ENCODE data around the gene GBGT1.

DNA sequence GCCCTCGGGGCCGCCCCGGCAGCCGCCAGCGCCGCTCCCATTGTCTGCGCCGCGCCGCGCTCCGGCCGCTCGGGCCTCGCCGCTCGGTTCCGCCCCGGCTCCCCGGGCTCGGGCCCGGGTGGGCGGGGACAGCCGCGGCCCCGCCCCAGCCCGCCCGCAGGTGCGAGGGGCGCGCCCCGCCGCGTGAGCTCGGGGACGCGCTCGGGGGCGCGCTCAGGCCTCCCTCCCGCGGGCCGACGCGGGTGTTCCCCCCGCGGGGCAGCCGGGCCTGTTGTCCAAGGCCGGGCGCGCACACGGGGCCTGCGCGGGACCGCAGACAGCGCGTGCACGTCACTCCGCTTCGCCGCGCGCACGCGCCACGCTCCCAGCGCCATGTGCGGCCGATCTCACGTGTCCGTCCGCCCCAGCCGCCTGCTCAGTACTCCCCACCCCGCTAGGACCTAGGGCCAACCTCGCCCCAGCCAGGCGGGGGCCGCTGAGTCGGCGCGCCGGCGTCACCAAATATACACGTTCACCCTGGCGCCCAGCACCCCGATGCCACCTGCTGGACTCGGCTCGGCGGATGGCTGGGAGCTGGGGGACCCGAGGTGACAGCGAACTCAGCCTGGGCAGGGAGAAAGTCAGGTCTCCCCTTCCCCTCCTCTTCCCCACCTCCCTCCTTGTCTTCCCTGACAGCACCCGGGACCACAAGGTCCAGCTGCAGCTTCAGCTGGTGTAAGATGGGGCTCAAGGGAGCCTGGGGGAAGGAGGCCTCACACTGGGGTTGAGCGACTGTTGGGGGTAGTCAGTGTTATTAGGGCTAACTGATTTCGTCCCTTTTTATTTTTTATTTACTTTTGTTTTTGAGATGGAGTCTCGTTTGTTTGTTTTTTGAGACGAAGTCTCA lies 14.3 kb downstream of the GBGT1 start:
- TF ChIP-seq CTCF (IDR thresholded peaks at IDR 0.05; ENCODE audit: low read depth, low read length) (peak; percentile 21), EZH2phosphoT487 (IDR thresholded peaks at IDR 0.05; ENCODE audit: low read depth) (no peak)
